Liver (tissue), 9 donors: ENCODE data around the gene NUDT22. TPM values are rescaled to one million over a fixed set of nuclear protein-coding genes. Genes with fewer than 3 reads are reported as not detected.

ENCODE experiments used
- DNase-seq: peaks from one replicate; pipeline ENCODE4 v3.0.0-alpha.2; 2017; ENCODE audit warnings: low spot score
- H3K27ac ChIP-seq, 2 donors: one replicate each; pipeline ENCODE4 v1.7.0; 2013; ENCODE audit warnings: inconsistent platforms in 2 of 2, low read length in 2 of 2, control low read depth in 1 of 2, low read depth in 1 of 2, mild to moderate bottlenecking in 1 of 2
- H3K27me3 ChIP-seq, 4 donors: one replicate each; pipeline versions ENCODE4 v1.6.1 to v1.7.0; 2013; ENCODE audit warnings: low read length in 3 of 4, inconsistent platforms in 1 of 4, mild to moderate bottlenecking in 1 of 4, moderate library complexity in 1 of 4; ENCODE audit not compliant: control insufficient read depth in 4 of 4, insufficient read depth in 4 of 4
- H3K36me3 ChIP-seq, 4 donors: one replicate each; pipeline versions ENCODE4 v1.6.1 to v1.7.0; 2013; ENCODE audit warnings: low read length in 3 of 4, mild to moderate bottlenecking in 3 of 4, low read depth in 1 of 4, moderate library complexity in 1 of 4; ENCODE audit not compliant: control insufficient read depth in 4 of 4, insufficient read depth in 3 of 4
- H3K4me1 ChIP-seq, 4 donors: one replicate each; pipeline versions ENCODE4 v1.6.1 to v1.7.0; 2013; ENCODE audit warnings: low read length in 3 of 4, mild to moderate bottlenecking in 3 of 4, moderate library complexity in 1 of 4; ENCODE audit not compliant: control insufficient read depth in 4 of 4, insufficient read depth in 4 of 4
- H3K4me3 ChIP-seq, 3 donors: one replicate each; pipeline versions ENCODE4 v1.6.1 to v1.7.0; 2013; ENCODE audit warnings: low read length in 3 of 3, control low read depth in 1 of 3, low read depth in 1 of 3, mild to moderate bottlenecking in 1 of 3
- H3K9ac ChIP-seq, 2 donors: one replicate each; pipeline ENCODE4 v1.7.0; 2013; ENCODE audit warnings: low read length in 2 of 2, mild to moderate bottlenecking in 2 of 2, moderate library complexity in 2 of 2, control low read depth in 1 of 2, low read depth in 1 of 2
- H3K9me3 ChIP-seq, 4 donors: one replicate each; pipeline versions ENCODE4 v1.6.1 to v1.7.0; 2013; ENCODE audit warnings: low read length in 3 of 4; ENCODE audit not compliant: control insufficient read depth in 4 of 4
- EGR1 ChIP-seq, 2 donors: IDR thresholded peaks; 2 replicates each; pipeline ENCODE4 v1.6.1; 2016 to 2018; ENCODE audit warnings: antibody characterized with exemption in 2 of 2, low read depth in 2 of 2
- FOXA1 ChIP-seq: IDR thresholded peaks from 2 replicates; pipeline ENCODE4 v1.6.1; 2016; ENCODE audit warnings: antibody characterized with exemption
- FOXA2 ChIP-seq: IDR thresholded peaks from 2 replicates; pipeline ENCODE4 v1.6.1; 2016; ENCODE audit warnings: antibody characterized with exemption
- GABPA ChIP-seq, 2 donors: IDR thresholded peaks in 1 of 2; conservative IDR thresholded peaks in 1 of 2; 2 replicates each; pipeline ENCODE4 v1.6.1; 2016; ENCODE audit warnings: antibody characterized with exemption in 2 of 2, mild to moderate bottlenecking in 1 of 2, moderate library complexity in 1 of 2
- HNF4A ChIP-seq, 2 donors: conservative IDR thresholded peaks; 2 replicates each; pipeline ENCODE4 v1.6.1; 2016; ENCODE audit warnings: antibody characterized with exemption in 2 of 2, mild to moderate bottlenecking in 2 of 2
- HNF4G ChIP-seq: IDR thresholded peaks from 2 replicates; pipeline ENCODE4 v1.6.1; 2016; ENCODE audit warnings: antibody characterized with exemption
- JUND ChIP-seq, 2 donors: IDR thresholded peaks; 2 replicates each; pipeline ENCODE4 v1.6.1; 2016; ENCODE audit warnings: antibody characterized with exemption in 2 of 2
- NR2F2 ChIP-seq: IDR thresholded peaks from 2 replicates; pipeline ENCODE4 v1.6.1; 2016; ENCODE audit warnings: antibody characterized with exemption
- RAD21 ChIP-seq, 2 donors: IDR thresholded peaks; 2 replicates each; pipeline ENCODE4 v1.6.1; 2016; ENCODE audit warnings: antibody characterized with exemption in 2 of 2, mild to moderate bottlenecking in 2 of 2
- RXRA ChIP-seq, 2 donors: IDR thresholded peaks; 2 replicates each; pipeline ENCODE4 v1.6.1; 2017 to 2018; ENCODE audit warnings: antibody characterized with exemption in 2 of 2, mild to moderate bottlenecking in 1 of 2
- SP1 ChIP-seq: IDR thresholded peaks from 2 replicates; pipeline ENCODE4 v1.6.1; 2018; ENCODE audit warnings: antibody characterized with exemption, mild to moderate bottlenecking
- TAF1 ChIP-seq: conservative IDR thresholded peaks from 2 replicates; pipeline ENCODE4 v1.6.1; 2016; ENCODE audit warnings: antibody characterized with exemption, mild to moderate bottlenecking
- YY1 ChIP-seq: IDR thresholded peaks from 2 replicates; pipeline ENCODE4 v1.6.1; 2016; ENCODE audit warnings: antibody characterized with exemption, mild to moderate bottlenecking
- WGBS: extraction: QIAGEN DNeasy Blood & Tissue Kit; methylation state at CpG from one replicate; pipeline ENCODE4 v1.1.7; 2013; 5-methylcytosine and 5-hydroxymethylcytosine counted together
- polyA plus RNA-seq, 2 donors: library from polyadenylated mRNA; stranded (reverse) in 1 of 2; unstranded in 1 of 2; fragments of 200-250 nt in 1 of 2; fragments of >200 nt in 1 of 2; fragmentation: Nextera tagmentation in 1 of 2; extraction: Ambion mirVana in 1 of 2; gene quantifications; one replicate each; pipeline versions ENCODE4 v1.2.1 to v1.2.3, GENCODE V29; 2013 to 2015
- total RNA-seq, 2 donors: library from RNA; depleted of rRNA; stranded (reverse); fragments of >200 nt; gene quantifications; one replicate each; pipeline ENCODE4 v1.2.3, GENCODE V29; 2014
- TF ChIP-seq, protein P1 (sequence below): fragments of 150-350 bp; IDR thresholded peaks from 2 replicates; pipeline ENCODE4 v1.5.1; 2017; ENCODE audit warnings: improper control_type of control experiment, low read depth, low read length; ENCODE audit not compliant: missing input control
- TF ChIP-seq, protein P2 (sequence below): IDR thresholded peaks from 2 replicates; pipeline ENCODE4 v1.6.1; 2016; ENCODE audit warnings: antibody characterized with exemption
- TF ChIP-seq, protein P3 (sequence below): IDR thresholded peaks from 2 replicates; pipeline ENCODE4 v1.6.1; 2016; ENCODE audit warnings: antibody characterized with exemption
- TF ChIP-seq, protein P4 (sequence below): IDR thresholded peaks from 2 replicates; pipeline ENCODE4 v1.6.1; 2016; ENCODE audit warnings: antibody characterized with exemption
- donor health status: healthy.
- donor health status: healthy.
- donor health status: healthy.
- donor health status: healthy.
- donor health status: healthy.

The NUDT22 gene
- total and polyA plus RNA-seq, 4 donors, result 20.0 to 47.8 (median 41.2) TPM

DNA sequence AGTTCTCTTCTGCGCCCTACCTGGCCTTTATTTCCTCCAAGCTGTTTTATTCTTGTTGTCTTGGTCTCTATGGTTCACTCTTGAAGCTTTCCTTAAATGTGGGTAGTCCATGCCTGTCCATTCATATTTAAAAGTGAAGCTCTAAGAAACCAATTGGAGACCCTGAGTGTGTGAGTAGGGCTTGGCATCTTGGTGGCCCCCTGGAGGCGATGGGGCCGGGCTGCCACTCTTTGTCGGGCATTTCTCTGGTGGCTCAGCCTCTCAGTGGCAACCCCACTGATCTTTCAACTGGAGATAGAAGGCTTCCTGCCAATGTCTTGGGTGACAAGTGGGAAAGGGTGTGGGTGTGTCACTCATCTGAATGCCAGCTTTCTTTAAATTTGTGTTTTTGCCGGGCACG, 9.2 kb upstream of the NUDT22 start (continued):
- TF ChIP-seq TAF1, result no peak
- no peak for TF ChIP-seq FOXA2

DNA sequence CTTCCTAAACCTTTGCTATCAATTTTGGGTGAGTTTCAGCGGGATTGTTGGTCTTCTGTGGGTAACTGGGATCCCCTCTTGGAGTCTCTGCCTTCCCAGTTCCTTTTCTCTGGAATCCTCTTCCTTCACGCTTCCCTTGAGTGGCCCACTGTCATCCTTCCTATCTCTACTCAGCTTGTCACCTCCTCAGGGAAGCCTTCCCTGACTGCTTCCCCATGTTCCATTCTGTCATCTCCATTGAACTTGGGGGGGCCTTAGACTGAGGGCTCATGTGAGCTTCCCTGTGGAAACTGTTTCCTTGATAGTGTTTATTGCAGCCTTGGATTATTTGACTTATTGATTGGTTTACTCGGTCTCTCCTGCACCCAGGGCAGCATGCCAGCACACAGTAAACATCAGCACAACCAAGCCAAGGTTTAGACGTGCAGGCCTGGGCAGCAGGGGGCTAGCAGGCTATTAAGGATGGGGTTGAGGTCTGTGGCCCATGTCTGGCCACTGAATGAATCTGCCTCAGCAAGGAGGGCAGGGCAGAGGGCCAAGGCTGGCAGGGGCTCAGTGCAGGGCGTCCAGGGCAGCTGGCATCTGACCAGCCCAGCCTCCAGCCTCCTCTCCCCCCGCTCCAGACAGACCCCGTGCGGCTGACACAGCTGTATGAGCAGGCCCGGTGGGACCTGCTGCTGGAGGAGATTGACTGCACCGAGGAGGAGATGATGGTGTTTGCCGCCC, 7.3 kb upstream of the NUDT22 start:
- WGBS, result 54% methylated on average over 11 of the region's 11 CpGs
- Histone ChIP-seq H3K4me1 (peaks cover 7 to 13% (median 13%) of the 10 kb centered on the region in 4 donors), H3K27ac (no peak overlapping the region)

DNA sequence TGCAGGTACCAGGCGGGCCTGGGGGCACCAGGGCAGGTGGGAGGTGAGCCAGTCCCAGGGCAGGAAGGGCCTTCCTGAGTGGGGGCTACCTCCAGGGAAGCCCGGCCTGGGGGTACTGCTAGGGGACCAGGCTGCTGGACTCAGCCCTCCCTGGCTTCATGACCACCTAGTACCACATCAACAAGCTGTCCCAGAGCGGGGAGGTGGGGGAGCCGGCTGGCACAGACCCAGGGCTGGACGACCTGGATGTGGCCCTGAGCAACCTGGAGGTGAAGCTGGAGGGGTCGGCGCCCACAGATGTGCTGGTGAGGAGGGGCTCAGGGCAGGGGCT, 6.8 kb upstream of the NUDT22 start:
- DNase-seq, result no peak
- TF ChIP-seq EGR1 (IDR thresholded peaks at IDR 0.05; ENCODE audit: low read depth in 2 of 2) (no peak), TAF1 (no peak), HNF4A (conservative IDR thresholded peaks at IDR 0.05) (no peak), YY1 (no peak), RAD21 (IDR thresholded peaks at IDR 0.05) (no peak), SP1 (no peak), RXRA (IDR thresholded peaks at IDR 0.05) (no peak), FOXA1 (no peak), GABPA (IDR thresholded peaks at IDR 0.05 in 1 of 2, conservative IDR thresholded peaks at IDR 0.05 in 1 of 2) (no peak), NR2F2 (no peak), HNF4G (no peak), FOXA2 (no peak)
- TF ChIP-seq, protein P1, sequence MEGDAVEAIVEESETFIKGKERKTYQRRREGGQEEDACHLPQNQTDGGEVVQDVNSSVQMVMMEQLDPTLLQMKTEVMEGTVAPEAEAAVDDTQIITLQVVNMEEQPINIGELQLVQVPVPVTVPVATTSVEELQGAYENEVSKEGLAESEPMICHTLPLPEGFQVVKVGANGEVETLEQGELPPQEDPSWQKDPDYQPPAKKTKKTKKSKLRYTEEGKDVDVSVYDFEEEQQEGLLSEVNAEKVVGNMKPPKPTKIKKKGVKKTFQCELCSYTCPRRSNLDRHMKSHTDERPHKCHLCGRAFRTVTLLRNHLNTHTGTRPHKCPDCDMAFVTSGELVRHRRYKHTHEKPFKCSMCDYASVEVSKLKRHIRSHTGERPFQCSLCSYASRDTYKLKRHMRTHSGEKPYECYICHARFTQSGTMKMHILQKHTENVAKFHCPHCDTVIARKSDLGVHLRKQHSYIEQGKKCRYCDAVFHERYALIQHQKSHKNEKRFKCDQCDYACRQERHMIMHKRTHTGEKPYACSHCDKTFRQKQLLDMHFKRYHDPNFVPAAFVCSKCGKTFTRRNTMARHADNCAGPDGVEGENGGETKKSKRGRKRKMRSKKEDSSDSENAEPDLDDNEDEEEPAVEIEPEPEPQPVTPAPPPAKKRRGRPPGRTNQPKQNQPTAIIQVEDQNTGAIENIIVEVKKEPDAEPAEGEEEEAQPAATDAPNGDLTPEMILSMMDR, result no peak
- TF ChIP-seq, protein P2, sequence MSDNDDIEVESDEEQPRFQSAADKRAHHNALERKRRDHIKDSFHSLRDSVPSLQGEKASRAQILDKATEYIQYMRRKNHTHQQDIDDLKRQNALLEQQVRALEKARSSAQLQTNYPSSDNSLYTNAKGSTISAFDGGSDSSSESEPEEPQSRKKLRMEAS, result no peak
- TF ChIP-seq, protein P3, sequence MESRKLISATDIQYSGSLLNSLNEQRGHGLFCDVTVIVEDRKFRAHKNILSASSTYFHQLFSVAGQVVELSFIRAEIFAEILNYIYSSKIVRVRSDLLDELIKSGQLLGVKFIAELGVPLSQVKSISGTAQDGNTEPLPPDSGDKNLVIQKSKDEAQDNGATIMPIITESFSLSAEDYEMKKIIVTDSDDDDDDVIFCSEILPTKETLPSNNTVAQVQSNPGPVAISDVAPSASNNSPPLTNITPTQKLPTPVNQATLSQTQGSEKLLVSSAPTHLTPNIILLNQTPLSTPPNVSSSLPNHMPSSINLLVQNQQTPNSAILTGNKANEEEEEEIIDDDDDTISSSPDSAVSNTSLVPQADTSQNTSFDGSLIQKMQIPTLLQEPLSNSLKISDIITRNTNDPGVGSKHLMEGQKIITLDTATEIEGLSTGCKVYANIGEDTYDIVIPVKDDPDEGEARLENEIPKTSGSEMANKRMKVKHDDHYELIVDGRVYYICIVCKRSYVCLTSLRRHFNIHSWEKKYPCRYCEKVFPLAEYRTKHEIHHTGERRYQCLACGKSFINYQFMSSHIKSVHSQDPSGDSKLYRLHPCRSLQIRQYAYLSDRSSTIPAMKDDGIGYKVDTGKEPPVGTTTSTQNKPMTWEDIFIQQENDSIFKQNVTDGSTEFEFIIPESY, result no peak
- TF ChIP-seq, protein P4, sequence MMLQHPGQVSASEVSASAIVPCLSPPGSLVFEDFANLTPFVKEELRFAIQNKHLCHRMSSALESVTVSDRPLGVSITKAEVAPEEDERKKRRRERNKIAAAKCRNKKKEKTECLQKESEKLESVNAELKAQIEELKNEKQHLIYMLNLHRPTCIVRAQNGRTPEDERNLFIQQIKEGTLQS, result no peak

More for the DNA sequence above, 7.3 kb upstream of the NUDT22 start:
- no peaks in the 10 kb centered on the region for H3K27me3 ChIP-seq
- H3K9ac ChIP-seq, result no peak overlapping the region
- no peaks in the 10 kb centered on the region for H3K9me3 ChIP-seq
- no peak for DNase-seq
- TF ChIP-seq JUND (IDR thresholded peaks at IDR 0.05), result no peak
- TF ChIP-seq HNF4A (conservative IDR thresholded peaks at IDR 0.05), result peak; percentile 6 to 30
- peak; percentile 80 for TF ChIP-seq FOXA2
- peak in 1 of 2 donors; percentile 39 for TF ChIP-seq RAD21 (IDR thresholded peaks at IDR 0.05)
- TF ChIP-seq NR2F2, result no peak
- TF ChIP-seq, protein P1, result no peak
- TF ChIP-seq EGR1 (IDR thresholded peaks at IDR 0.05; ENCODE audit: low read depth in 2 of 2), result no peak
- TF ChIP-seq, protein P3, result no peak
- no peak for TF ChIP-seq GABPA (IDR thresholded peaks at IDR 0.05 in 1 of 2, conservative IDR thresholded peaks at IDR 0.05 in 1 of 2)
- TF ChIP-seq FOXA1, result peak; percentile 26
- peak; percentile 17 for TF ChIP-seq SP1
- TF ChIP-seq RXRA (IDR thresholded peaks at IDR 0.05), result no peak
- peaks cover 0 to 24% (median 6%) of the 10 kb centered on the region in 4 donors for H3K36me3 ChIP-seq
- H3K4me3 ChIP-seq, result no peak overlapping the region

More for the DNA sequence above, 6.8 kb upstream of the NUDT22 start:
- H3K9ac ChIP-seq, result no peak overlapping the region
- H3K4me1 ChIP-seq, result peaks cover 7 to 13% (median 13%) of the 10 kb centered on the region in 4 donors
- H3K27me3 ChIP-seq, result no peaks in the 10 kb centered on the region
- H3K9me3 ChIP-seq, result no peaks in the 10 kb centered on the region
- WGBS, result 74% methylated on average over 7 of the region's 7 CpGs
- H3K4me3 ChIP-seq, result no peak overlapping the region
- no peak overlapping the region for H3K27ac ChIP-seq
- peaks cover 0 to 27% (median 9%) of the 10 kb centered on the region in 4 donors for H3K36me3 ChIP-seq
